Activated CD8-positive, alpha-beta memory T cell treated with anti-CD3 and anti-CD28 coated beads, Interleukin-2, amount 50 U/mL, for 1 hour (primary cell): ENCODE measurements around the gene ARHGEF10L.
"Not testable (repeated sequence)": the region's sequence is repeated elsewhere in the genome, so short reads cannot be mapped to it uniquely, and the experiment has no call there.

Experiments
- DNase-seq: peaks from one replicate; pipeline ENCODE4 v3.0.0-alpha.2; 2020; ENCODE audit errors: extremely low read depth

ARHGEF10L gene

DNA sequence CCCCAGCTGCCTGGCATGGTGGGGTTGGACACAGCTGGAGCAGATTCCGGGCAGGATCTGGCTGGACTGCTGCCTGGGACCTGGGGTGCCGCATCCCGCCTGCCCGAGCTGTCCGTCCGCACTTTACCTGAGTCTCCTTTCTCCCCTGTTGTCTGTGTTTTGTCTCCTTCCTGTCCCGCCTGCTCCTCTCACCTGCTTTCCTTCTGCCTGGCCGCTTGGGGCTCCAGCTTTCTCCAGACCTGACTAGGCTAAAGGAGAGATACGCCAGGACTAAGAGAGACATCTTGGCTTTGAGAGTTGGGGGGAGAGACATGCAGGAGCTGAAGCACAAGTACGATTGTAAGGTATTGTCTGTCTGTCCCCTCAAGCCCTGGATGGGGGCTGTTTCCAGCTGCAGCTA lies 73.3 kb downstream of the ARHGEF10L start:
- DNase-seq: no peak

DNA sequence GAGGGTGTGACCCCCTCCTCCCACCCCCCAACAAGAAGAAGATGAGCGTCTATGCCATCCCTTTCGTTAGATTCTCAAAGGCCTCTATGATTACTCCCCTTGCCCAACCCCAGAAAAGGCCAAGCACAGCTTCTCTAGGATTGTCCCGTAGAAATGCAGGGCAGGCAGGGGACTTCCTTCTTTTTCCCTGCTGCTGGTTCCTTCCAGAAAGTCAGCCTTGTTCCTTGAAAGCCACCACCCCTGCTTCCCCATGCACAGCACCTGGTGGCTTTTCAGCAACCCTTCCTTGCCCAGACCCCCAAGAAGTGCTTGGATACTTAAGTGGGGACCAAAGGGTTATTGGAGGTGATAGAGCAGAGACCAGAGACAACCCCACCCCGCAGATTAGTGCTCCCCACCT lies 75.1 kb downstream of the ARHGEF10L start:
- no peak for DNase-seq

DNA sequence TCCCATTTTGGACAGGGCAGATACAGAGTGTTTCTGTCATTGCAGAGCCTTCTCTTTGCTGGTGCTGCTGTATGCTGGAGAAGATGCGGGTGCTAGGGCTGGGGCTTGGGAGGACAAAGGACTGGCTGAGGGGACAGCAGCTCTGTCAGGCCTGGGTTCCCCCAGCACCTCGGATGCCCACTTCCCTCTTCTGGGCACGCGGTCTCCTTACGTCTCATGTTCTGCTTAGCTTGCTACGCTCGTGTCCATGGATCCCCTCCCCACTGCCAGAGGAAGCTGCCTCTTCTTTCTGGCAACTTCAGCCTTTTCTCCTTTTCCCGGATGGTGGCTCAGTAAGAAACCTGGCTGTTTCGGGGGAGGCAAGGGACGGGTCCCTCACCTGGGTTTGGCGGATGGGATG lies 75.7 kb downstream of the ARHGEF10L start:
- no peak for DNase-seq

DNA sequence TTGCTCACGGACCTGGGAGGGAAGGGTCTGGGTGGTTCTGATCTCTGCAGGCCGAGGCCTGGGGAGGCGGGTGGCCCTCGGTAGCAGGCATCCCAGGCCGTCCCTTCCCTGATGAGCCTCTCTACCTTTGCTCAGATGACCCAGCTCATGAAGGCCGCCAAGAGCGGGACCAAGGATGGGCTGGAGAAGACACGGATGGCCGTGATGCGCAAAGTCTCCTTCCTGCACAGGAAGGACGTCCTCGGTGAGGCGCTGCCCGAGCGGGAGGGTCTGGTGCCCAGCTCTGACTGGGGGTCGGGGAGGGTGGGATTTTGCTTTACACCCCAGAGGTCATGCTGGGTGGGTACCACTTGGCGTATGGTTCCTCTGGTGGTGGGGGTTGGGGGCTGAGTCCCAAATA lies 76.5 kb downstream of the ARHGEF10L start:
- no peak for DNase-seq

DNA sequence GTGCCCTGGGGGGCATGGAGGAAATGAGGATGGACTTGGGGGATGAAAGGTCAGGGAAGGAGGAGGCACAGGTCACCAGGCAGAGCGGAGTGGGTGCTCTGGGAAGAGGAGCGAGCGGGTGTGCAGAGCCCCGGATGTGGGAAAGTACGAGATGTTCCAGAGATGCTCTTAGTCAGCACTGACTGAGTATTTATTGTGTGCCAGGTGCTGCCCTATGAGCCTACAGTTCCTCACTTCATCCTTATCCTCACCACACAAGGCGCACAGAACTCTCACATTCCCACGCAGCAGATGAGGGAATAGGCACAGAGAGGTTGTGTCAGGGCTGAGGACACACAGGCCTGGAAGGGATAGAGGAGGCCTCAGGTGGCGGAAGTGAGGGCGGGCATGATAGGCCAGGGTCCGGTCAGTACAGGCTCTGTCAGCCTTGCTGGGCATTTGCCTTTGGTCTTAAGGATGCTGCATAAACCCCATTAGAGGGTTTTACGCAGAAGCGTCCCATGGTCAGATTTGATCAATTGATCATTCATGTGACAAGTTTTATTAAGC lies 77.3 kb downstream of the ARHGEF10L start:
- DNase-seq: no peak

DNA sequence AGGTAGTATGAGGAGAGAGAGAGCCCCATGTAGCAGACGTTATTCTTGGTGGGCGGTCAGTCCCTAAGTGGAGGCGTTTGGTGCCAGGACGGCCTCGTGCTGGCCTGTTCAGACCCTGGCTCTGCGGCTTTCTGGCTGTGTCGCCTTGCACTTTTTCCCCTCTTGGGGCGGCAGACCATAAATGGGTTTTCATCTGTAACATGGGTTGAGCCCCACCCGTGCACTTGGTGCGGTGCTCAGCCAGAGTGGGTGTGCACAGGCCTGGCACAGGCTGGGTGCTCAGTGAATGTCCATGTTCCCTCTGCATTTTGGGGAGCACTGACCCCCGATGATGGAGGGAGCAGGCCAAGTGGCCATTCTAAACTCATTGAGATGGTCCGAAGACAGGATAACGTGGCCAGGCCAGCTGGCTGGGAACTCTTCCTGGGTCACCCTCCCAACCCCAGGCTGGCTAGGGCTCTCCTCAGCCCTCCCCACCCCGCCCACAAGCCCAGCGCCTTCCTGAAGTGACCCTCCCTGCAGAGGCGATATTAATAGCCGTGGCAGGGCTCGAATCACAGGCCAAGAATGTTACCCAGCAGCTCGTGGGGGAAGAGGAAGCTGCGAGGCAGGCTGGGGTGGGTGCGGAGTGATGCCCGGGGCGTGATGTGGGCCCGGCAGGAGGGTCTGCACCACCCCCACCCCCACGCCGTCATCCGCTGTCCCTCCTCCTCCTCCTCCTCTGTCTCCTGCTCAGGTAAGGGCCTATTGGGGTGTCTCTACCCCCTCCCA lies 78.5 kb downstream of the ARHGEF10L start:
- DNase-seq: no peak

DNA sequence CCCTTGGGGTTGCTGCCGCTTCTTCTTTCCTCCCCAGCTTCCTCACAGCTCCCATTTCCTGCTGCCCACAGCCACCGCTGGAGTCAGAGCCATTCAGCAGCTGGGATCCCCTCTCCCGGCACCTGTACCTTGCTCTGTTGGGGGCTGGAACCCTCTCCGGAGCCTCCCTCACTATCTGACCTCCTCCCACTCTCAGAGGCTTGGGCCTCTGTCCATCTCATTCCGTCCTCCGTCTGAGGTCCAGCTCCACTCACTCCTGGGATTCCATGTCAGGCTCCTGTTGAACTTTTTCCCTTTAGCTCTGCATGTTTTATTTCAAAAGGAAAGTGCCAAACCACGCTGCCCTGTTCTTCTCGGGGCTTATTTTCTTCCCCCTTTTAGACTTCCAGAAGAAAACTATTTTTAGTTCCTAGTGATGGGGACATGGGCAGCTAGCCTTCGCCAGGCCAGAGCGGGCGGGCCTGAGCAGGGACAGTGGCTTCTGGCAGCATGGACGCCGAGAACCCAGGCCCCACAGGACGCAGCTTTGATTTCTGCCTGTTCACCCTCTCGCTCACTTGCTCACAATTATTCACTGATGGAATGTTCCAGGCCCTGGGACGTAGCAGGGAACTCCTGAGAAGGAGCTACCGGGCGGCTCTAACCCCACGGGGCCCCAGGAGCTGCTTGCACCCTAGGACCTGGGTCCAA lies 79.2 kb downstream of the ARHGEF10L start:
- DNase-seq: no peak

DNA sequence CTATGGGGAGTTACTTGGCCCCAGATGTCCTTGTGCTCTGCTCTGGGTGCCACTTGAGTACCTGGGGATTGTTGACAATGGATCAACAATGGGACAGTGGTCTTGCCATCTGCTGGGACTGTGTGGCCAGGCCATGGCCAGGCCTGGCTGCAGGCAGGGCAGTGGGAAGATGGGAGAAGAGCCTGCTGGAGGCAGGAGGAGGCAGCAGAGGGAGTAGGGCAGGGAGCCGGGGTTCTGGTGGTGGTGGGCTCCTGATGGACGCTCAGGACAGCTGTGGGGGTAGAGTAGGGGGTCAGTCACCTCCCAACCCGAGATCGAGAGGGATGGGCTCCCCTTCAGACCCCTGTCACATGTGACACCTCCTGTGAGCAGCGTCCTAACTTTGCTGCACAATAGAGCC lies 81.0 kb downstream of the ARHGEF10L start:
- DNase-seq: no peak

DNA sequence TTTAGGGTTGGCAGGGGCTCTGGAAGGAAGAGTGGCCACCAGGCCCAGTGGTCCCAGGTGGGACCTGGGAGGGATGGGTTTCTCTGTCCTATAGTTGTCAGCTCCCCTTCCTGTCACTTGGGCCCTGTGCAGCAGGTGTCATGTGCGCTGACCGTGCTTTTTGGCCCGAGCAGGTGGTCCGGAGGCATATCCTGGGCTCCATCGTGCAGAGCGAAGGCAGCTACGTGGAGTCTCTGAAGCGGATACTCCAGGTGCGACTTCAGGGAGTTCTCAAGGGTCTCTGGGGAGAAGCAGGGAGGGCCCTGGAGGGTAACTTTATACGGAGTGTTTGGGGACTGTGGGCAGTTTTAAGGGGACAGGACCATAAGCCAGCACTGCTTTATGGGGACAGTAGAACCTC lies 82.2 kb downstream of the ARHGEF10L start:
- no peak for DNase-seq

DNA sequence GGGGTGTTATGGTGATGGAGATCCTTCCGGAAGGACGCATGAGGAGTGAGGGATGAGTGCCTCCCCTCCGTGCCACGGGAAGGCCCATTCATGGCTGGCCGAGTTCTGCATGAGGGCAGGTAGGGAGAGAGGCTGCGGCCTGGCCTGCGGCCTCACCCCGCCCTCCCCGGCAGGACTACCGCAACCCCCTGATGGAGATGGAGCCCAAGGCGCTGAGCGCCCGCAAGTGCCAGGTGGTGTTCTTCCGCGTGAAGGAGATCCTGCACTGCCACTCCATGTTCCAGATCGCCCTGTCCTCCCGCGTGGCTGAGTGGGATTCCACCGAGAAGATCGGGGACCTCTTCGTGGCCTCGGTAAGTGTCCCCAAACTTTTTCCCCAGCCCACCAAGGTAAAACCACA lies 83.3 kb downstream of the ARHGEF10L start:
- DNase-seq: no peak

DNA sequence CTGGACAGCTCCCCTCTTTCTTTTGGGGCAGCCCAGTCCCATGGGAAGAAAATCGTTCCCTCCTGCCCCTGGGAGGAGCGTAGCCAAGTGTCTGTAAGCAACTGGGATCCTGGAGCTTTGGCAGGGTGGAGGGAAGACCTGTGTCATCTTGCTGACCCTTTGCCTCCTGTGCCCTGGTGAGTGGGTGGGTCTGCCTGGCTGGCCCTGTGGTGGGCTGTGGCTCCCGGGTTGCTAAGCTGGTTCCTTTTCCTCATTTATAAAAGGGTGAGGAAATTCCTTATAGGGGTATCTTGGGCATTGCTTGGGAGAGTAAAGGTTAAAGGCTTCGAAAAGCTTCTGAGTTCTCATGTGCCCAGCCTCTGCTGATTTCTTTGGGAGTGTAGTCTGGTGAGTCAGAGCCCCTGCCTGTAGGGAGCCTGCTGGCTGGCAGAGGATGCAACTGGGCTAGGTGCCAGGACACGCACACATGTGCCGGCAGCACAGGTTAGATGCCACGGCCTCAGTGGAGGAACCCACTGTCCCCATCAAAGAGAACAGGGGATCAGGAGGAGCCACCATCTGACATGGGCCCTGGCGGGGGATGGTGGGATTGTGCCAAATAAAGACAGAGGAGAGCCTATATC lies 85.2 kb downstream of the ARHGEF10L start:
- DNase-seq: no peak

DNA sequence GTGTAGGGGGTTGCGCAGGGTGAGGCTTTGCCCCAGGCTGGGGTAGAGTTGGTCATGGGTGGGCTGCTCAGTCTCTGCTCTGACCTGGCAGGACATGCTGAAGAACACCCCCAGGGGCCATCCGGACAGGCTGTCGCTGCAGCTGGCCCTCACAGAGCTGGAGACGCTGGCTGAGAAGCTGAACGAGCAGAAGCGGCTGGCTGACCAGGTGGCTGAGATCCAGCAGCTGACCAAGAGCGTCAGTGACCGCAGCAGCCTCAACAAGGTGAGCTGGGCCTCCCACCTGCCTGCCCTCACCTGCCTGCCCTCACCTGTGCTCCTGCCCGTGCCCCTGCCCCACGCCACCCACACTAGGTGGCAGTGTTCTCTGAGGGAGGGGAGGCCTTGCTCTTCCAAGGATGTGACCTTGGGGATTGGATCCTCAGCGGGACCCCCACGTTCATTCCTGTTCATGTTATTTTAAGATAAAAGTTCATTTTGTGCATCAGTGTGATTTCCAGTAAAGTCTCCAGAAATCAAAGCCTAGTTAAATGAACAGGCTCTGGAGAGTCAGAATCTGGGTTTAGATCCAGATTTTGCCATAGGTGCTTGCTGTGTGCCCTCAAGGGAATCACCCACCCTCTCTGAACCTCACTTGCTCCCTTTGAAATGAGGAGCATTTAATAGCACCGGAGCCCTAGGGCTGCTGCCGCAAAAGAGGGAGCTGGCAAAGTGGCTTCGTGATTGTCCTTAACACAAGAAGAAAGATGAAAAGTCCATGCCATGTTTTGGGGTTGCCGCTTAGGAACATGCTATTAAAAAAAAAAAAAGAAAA lies 87.9 kb downstream of the ARHGEF10L start:
- no peak for DNase-seq

DNA sequence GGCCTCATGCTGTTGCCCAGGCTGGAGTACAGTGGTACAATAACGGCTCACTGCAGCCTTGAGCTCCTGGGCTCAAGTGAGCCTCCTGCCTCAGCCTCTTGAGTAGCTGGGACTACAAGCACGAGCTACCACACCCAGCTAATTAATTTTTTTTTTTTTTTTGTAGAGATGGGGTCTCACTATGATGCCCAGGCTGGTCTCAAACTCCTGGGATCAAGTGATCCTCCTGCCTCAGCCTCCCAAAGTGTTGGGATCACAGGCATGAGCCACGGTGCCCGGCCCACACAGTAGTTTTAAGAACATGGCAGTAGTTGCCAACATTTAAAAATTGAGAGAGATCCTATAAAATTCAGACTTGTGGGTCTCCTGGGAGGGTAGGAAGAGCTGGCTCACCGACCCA lies 89.5 kb downstream of the ARHGEF10L start:
- not testable (repeated sequence) for DNase-seq

DNA sequence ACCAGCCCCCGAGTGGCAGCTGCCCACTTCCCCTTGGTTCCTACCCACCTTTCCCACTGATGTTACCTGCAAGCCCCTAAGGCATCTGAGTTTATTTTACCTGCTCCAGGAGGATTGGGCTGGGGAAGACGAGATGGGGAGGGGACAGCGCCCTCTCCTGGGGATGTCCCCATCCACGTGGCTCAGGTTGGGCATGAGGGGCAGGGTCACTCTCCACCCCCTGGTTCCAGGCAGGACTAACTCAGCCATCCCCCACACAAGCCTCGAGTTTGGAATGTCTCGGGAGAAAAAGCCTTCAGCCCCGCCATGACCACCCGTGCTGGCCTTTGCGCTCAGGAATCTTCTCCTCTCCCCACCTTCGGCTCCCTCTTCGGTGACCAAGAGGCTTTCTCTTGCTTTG lies 90.0 kb downstream of the ARHGEF10L start:
- no peak for DNase-seq

DNA sequence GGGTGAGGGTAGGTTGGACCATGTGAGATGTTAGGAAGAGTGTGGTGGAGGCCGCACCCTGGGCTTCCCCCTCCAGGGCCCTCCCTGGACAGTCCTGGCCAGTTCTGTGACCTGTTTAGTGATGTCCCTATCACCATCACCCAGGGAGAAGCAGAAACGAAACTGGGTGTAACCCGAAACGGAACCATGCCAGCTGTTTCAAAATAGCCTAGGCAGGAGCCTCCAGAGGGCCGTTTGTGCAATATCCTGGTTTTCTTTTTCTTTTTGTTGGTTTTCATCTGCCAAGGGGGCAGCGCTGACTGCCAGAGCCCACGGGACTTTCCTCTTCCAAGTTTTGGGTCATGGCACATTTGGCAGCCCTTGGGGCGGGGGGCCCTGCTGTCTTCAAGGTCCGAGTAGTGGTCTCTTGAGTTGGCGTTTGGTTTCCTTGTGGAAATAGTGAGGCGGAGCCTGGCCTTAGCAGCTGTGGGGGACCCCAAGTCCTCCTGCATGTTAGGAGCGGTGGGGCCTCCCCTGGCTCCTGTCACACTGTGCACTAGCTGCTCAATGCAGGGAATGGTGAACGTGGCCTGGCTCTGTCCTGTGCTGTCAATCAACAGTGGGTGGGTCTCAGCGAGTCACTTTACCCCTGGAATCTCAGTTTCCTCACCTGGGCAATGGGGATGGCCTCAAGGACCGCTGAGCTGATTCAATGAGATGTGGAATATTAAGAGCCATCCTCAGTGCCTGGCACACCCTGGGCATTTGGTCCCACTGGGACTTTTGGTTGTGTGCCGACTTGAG lies 90.7 kb downstream of the ARHGEF10L start:
- no peak for DNase-seq

DNA sequence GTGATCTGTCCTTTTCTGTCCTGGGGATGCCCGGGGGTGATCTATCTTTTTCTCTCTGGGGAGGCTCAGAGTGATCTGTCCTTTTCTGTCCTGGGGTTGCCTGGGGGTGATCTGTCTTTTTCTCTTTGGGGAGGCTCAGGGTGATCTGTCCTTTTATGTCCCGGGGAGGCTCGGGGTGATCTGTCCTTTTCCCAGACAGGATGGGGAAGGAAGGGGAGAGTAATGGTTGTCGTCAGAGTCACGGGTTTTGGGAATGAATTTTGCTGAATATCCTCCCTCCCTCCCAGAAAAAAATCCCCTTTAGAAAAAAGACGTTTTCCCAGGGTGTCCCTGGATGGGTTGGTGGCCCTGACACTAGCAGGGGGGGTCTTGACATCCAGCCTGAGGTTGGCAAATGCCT lies 91.5 kb downstream of the ARHGEF10L start:
- no peak for DNase-seq

DNA sequence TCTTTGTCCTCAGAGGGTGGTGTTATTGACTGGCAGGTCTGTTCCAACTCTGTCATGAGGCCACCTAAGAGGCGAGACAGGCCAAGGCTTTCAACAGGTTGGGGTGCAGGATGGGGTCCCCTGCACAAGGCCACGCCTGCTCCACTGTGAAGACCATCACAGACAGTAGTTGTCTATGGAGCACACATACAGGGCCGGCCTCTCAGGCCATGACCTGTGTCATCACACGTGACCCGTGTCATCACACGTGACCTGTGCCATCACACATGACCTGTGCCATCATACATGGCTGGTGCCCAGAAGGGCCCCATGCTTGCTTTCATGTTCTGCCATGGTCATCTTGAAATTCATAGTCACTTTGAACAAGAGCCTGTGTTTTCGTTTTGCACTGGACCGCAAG lies 91.9 kb downstream of the ARHGEF10L start:
- DNase-seq: no peak

DNA sequence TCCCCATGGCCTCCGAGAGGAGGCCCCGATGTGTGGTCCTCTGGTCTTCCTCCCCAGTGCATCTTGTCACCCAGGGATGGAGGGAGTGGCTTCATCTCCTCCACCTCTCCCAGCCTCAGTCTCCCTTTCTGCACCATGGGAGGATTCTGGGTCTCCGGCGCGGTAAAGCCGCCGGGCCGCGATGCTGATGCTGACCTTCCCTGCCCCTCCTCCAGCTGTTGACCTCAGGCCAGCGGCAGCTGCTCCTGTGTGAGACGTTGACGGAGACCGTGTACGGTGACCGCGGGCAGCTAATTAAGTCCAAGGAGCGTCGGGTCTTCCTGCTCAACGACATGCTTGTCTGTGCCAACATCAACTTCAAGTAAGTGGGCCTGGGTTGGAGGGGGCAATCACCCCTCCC lies 92.6 kb downstream of the ARHGEF10L start:
- DNase-seq: no peak

DNA sequence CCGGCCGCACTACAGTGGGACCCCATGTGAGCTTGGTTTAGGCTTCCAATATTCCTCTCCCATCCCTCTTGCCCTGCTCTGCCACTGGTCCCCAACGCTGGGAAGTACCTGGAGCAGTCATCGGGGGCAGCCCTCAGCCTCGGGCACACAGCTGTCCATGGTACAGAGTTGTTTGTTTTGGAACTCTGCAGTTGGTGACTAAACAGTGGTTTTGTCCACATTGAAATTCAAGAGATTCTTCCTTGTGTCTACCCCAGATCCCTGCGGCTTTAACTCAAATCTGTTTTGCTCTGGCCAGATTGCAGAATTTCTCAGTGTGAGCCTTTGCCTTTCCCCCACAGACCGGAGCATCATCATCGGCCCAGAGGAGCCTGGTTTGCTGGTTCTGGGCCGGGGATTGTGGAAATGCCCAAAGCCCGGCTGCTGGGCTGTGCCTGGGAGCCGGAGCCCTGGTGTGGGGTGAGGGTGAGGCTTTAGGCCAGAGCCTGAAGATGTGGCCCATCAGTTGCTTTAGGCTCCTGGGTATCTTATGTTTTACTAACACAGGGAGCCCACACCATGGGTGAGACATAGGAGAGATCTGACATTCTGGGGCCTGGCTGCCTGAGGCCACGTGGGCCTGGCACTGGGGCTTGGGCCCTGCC lies 93.2 kb downstream of the ARHGEF10L start:
- no peak for DNase-seq

DNA sequence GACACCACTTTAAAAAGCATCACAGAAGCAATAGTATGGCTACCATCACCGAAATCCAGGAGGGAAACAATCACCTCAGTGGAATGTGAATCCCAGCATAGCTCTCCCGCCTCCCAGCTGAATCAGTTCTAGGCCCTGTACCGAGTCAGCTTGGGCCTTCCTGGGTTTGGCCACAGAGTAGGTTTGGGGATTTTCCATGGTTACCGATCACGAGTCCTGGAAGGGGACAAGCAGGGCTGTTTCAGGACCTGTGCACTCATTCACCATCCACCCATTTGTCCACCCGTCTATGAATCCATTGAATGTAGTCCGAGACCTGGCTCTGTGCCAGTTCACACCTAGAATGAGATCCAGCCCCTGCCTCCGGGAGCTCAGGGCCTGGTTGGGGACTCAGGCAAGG lies 94.2 kb downstream of the ARHGEF10L start:
- DNase-seq: no peak

DNA sequence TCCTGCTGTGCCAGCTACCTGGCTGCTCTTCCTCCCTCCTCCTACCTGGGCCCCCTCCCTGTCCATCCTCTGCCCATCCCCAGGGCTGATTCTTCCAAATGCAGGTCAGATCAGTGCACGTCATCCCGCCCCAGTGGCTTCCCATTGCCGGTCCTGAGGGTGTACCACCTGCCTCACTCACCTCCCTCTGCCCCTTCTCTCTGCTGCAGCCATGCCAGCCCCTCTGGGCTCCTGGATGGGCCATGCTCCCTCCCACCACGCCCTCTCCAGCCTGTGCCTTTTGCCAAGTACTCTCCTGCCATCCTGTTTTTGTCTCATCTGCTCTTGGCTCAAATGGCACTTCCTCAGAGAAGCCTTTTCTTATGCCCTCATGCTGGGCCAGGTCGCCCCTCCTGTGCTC lies 95.8 kb downstream of the ARHGEF10L start:
- no peak for DNase-seq
